SU-DHL-6 (cell line): ENCODE results near the gene IGFBP7.

Experiments
- EZH2phosphoT487 ChIP-seq: fragments of 200-600 bp; sonication (generic), shearing (Covaris generic); conservative IDR thresholded peaks from 2 replicates; pipeline ENCODE4 v1.6.1; 2018; ENCODE audit warnings: mild to moderate bottlenecking, antibody characterized with exemption, low read length, moderate library complexity, mixed read lengths
- TF ChIP-seq, protein P1 (sequence below): fragments of 200-600 bp; sonication (generic); IDR thresholded peaks from one replicate; pipeline ENCODE4 v1.5.1; 2017; ENCODE audit warnings: antibody characterized with exemption, mild to moderate bottlenecking, low read length, moderate library complexity; ENCODE audit not compliant: insufficient read depth, poor library complexity, severe bottlenecking

DNA sequence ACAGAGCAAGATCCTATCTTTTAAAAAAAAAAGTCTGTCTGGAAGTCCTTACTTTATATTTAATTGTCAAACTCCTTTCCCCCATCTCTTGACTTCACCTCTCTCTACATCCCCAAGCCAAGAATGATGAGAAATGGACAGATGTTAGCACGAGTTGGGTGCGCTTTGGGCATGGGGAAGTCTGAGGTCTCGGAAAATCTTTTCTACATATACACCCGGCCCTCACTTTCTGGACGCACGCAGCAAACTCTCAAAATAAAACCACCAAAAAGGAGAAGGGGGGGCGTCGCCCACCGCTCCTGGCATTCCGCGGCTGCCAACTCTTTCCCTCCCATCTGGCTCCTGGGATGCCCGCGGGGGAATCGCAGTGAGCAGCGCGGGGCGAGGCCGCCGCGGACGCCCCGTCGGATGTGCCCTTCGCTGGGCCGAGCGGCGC, 756 bp downstream of the IGFBP7 start:
- TF ChIP-seq, protein P1, sequence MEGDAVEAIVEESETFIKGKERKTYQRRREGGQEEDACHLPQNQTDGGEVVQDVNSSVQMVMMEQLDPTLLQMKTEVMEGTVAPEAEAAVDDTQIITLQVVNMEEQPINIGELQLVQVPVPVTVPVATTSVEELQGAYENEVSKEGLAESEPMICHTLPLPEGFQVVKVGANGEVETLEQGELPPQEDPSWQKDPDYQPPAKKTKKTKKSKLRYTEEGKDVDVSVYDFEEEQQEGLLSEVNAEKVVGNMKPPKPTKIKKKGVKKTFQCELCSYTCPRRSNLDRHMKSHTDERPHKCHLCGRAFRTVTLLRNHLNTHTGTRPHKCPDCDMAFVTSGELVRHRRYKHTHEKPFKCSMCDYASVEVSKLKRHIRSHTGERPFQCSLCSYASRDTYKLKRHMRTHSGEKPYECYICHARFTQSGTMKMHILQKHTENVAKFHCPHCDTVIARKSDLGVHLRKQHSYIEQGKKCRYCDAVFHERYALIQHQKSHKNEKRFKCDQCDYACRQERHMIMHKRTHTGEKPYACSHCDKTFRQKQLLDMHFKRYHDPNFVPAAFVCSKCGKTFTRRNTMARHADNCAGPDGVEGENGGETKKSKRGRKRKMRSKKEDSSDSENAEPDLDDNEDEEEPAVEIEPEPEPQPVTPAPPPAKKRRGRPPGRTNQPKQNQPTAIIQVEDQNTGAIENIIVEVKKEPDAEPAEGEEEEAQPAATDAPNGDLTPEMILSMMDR = no peak
- no peak for TF ChIP-seq EZH2phosphoT487
